Liver (tissue), 9 donors: ENCODE data around the gene MYO7B. TPM values are rescaled to one million over a fixed set of nuclear protein-coding genes. Genes with fewer than 3 reads are reported as not detected.

Experiments used
- DNase-seq: peaks from one replicate; pipeline ENCODE4 v3.0.0-alpha.2; 2017; ENCODE audit warnings: low spot score
- H3K27ac ChIP-seq, 2 donors: one replicate each; pipeline ENCODE4 v1.7.0; 2013; ENCODE audit warnings: inconsistent platforms in 2 of 2, low read length in 2 of 2, control low read depth in 1 of 2, low read depth in 1 of 2, mild to moderate bottlenecking in 1 of 2
- H3K27me3 ChIP-seq, 4 donors: one replicate each; pipeline versions ENCODE4 v1.6.1 to v1.7.0; 2013; ENCODE audit warnings: low read length in 3 of 4, inconsistent platforms in 1 of 4, mild to moderate bottlenecking in 1 of 4, moderate library complexity in 1 of 4; ENCODE audit not compliant: control insufficient read depth in 4 of 4, insufficient read depth in 4 of 4
- H3K36me3 ChIP-seq, 4 donors: one replicate each; pipeline versions ENCODE4 v1.6.1 to v1.7.0; 2013; ENCODE audit warnings: low read length in 3 of 4, mild to moderate bottlenecking in 3 of 4, low read depth in 1 of 4, moderate library complexity in 1 of 4; ENCODE audit not compliant: control insufficient read depth in 4 of 4, insufficient read depth in 3 of 4
- H3K4me1 ChIP-seq, 4 donors: one replicate each; pipeline versions ENCODE4 v1.6.1 to v1.7.0; 2013; ENCODE audit warnings: low read length in 3 of 4, mild to moderate bottlenecking in 3 of 4, moderate library complexity in 1 of 4; ENCODE audit not compliant: control insufficient read depth in 4 of 4, insufficient read depth in 4 of 4
- H3K4me3 ChIP-seq, 3 donors: one replicate each; pipeline versions ENCODE4 v1.6.1 to v1.7.0; 2013; ENCODE audit warnings: low read length in 3 of 3, control low read depth in 1 of 3, low read depth in 1 of 3, mild to moderate bottlenecking in 1 of 3
- H3K9ac ChIP-seq, 2 donors: one replicate each; pipeline ENCODE4 v1.7.0; 2013; ENCODE audit warnings: low read length in 2 of 2, mild to moderate bottlenecking in 2 of 2, moderate library complexity in 2 of 2, control low read depth in 1 of 2, low read depth in 1 of 2
- H3K9me3 ChIP-seq, 4 donors: one replicate each; pipeline versions ENCODE4 v1.6.1 to v1.7.0; 2013; ENCODE audit warnings: low read length in 3 of 4; ENCODE audit not compliant: control insufficient read depth in 4 of 4
- FOXA2 ChIP-seq: IDR thresholded peaks from 2 replicates; pipeline ENCODE4 v1.6.1; 2016; ENCODE audit warnings: antibody characterized with exemption
- GABPA ChIP-seq, 2 donors: IDR thresholded peaks in 1 of 2; conservative IDR thresholded peaks in 1 of 2; 2 replicates each; pipeline ENCODE4 v1.6.1; 2016; ENCODE audit warnings: antibody characterized with exemption in 2 of 2, mild to moderate bottlenecking in 1 of 2, moderate library complexity in 1 of 2
- HNF4A ChIP-seq, 2 donors: conservative IDR thresholded peaks; 2 replicates each; pipeline ENCODE4 v1.6.1; 2016; ENCODE audit warnings: antibody characterized with exemption in 2 of 2, mild to moderate bottlenecking in 2 of 2
- HNF4G ChIP-seq: IDR thresholded peaks from 2 replicates; pipeline ENCODE4 v1.6.1; 2016; ENCODE audit warnings: antibody characterized with exemption
- RAD21 ChIP-seq, 2 donors: IDR thresholded peaks; 2 replicates each; pipeline ENCODE4 v1.6.1; 2016; ENCODE audit warnings: antibody characterized with exemption in 2 of 2, mild to moderate bottlenecking in 2 of 2
- RXRA ChIP-seq, 2 donors: IDR thresholded peaks; 2 replicates each; pipeline ENCODE4 v1.6.1; 2017 to 2018; ENCODE audit warnings: antibody characterized with exemption in 2 of 2, mild to moderate bottlenecking in 1 of 2
- SP1 ChIP-seq: IDR thresholded peaks from 2 replicates; pipeline ENCODE4 v1.6.1; 2018; ENCODE audit warnings: antibody characterized with exemption, mild to moderate bottlenecking
- TAF1 ChIP-seq: conservative IDR thresholded peaks from 2 replicates; pipeline ENCODE4 v1.6.1; 2016; ENCODE audit warnings: antibody characterized with exemption, mild to moderate bottlenecking
- YY1 ChIP-seq: IDR thresholded peaks from 2 replicates; pipeline ENCODE4 v1.6.1; 2016; ENCODE audit warnings: antibody characterized with exemption, mild to moderate bottlenecking
- WGBS: extraction: QIAGEN DNeasy Blood & Tissue Kit; methylation state at CpG from one replicate; pipeline ENCODE4 v1.1.7; 2013; 5-methylcytosine and 5-hydroxymethylcytosine counted together
- polyA plus RNA-seq, 2 donors: library from polyadenylated mRNA; stranded (reverse) in 1 of 2; unstranded in 1 of 2; fragments of 200-250 nt in 1 of 2; fragments of >200 nt in 1 of 2; fragmentation: Nextera tagmentation in 1 of 2; extraction: Ambion mirVana in 1 of 2; gene quantifications; one replicate each; pipeline versions ENCODE4 v1.2.1 to v1.2.3, GENCODE V29; 2013 to 2015
- total RNA-seq, 2 donors: library from RNA; depleted of rRNA; stranded (reverse); fragments of >200 nt; gene quantifications; one replicate each; pipeline ENCODE4 v1.2.3, GENCODE V29; 2014
- TF ChIP-seq, protein P1 (sequence below): IDR thresholded peaks from 2 replicates; pipeline ENCODE4 v1.6.1; 2016; ENCODE audit warnings: antibody characterized with exemption, mild to moderate bottlenecking
- TF ChIP-seq, protein P2 (sequence below): fragments of 150-350 bp; IDR thresholded peaks from 2 replicates; pipeline ENCODE4 v1.5.1; 2017; ENCODE audit warnings: improper control_type of control experiment, low read depth, low read length; ENCODE audit not compliant: missing input control
- TF ChIP-seq, protein P3 (sequence below): IDR thresholded peaks from 2 replicates; pipeline ENCODE4 v1.6.1; 2016; ENCODE audit warnings: antibody characterized with exemption
- donor health status: healthy.
- donor health status: healthy.
- donor health status: healthy.
- donor health status: healthy.
- donor health status: healthy.

Gene MYO7B
- total and polyA plus RNA-seq, 4 donors, result 0.15 to 1.1 (median 0.64) TPM

DNA sequence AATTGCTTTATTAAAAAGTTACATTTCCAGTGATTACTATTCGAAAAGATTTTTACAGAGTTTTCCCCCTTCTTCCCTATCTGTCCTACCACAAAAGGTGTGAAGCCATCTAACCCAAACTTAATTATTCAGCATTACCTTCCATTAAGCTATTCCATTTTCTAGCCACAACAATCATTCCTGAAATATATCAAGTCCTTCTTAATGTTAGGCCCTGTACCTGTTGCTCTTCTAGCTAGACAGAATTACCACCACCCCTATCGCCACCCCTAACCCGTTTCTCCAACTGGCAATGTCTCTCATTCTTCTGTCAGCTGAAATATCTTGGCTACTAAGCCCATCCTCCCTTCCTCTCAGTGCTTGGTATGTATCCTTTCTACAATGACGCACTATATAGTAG, 23.1 kb upstream of the MYO7B start (continued):
- TF ChIP-seq, protein P1, sequence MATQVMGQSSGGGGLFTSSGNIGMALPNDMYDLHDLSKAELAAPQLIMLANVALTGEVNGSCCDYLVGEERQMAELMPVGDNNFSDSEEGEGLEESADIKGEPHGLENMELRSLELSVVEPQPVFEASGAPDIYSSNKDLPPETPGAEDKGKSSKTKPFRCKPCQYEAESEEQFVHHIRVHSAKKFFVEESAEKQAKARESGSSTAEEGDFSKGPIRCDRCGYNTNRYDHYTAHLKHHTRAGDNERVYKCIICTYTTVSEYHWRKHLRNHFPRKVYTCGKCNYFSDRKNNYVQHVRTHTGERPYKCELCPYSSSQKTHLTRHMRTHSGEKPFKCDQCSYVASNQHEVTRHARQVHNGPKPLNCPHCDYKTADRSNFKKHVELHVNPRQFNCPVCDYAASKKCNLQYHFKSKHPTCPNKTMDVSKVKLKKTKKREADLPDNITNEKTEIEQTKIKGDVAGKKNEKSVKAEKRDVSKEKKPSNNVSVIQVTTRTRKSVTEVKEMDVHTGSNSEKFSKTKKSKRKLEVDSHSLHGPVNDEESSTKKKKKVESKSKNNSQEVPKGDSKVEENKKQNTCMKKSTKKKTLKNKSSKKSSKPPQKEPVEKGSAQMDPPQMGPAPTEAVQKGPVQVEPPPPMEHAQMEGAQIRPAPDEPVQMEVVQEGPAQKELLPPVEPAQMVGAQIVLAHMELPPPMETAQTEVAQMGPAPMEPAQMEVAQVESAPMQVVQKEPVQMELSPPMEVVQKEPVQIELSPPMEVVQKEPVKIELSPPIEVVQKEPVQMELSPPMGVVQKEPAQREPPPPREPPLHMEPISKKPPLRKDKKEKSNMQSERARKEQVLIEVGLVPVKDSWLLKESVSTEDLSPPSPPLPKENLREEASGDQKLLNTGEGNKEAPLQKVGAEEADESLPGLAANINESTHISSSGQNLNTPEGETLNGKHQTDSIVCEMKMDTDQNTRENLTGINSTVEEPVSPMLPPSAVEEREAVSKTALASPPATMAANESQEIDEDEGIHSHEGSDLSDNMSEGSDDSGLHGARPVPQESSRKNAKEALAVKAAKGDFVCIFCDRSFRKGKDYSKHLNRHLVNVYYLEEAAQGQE, result no peak
- TF ChIP-seq, protein P2, sequence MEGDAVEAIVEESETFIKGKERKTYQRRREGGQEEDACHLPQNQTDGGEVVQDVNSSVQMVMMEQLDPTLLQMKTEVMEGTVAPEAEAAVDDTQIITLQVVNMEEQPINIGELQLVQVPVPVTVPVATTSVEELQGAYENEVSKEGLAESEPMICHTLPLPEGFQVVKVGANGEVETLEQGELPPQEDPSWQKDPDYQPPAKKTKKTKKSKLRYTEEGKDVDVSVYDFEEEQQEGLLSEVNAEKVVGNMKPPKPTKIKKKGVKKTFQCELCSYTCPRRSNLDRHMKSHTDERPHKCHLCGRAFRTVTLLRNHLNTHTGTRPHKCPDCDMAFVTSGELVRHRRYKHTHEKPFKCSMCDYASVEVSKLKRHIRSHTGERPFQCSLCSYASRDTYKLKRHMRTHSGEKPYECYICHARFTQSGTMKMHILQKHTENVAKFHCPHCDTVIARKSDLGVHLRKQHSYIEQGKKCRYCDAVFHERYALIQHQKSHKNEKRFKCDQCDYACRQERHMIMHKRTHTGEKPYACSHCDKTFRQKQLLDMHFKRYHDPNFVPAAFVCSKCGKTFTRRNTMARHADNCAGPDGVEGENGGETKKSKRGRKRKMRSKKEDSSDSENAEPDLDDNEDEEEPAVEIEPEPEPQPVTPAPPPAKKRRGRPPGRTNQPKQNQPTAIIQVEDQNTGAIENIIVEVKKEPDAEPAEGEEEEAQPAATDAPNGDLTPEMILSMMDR, result no peak
- TF ChIP-seq RXRA (IDR thresholded peaks at IDR 0.05), result no peak
- TF ChIP-seq RAD21 (IDR thresholded peaks at IDR 0.05), result no peak

DNA sequence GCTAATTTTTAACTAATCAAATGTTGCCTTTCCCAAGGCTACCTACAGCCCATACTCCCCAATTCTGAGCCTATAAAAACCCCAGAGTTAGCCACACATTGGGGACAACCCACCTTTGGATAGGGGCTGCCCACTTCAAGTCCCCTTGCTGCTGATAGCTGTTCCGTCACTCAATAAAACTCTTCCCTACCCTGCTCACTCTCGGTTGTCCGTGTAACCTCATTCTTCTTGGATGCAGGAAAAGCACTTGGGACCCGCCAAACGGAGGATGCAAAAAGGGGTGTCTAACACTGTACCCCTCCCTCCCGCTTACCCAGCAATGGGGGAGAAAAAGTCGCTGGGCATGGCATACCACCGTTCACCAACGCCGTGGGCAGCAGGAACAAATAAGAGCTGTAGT, 21.4 kb upstream of the MYO7B start:
- DNase-seq, result no peak
- Histone ChIP-seq H3K9me3 (no peaks in the 10 kb centered on the region), H3K27ac (no peak overlapping the region), H3K27me3 (no peaks in the 10 kb centered on the region), H3K4me1 (peaks cover 0 to 3% (median 2%) of the 10 kb centered on the region in 4 donors), H3K4me3 (no peak overlapping the region), H3K9ac (no peak overlapping the region), H3K36me3 (peaks cover 4 to 19% (median 15%) of the 10 kb centered on the region in 4 donors)
- 90% methylated on average over 10 of the region's 10 CpGs for WGBS
- TF ChIP-seq RXRA (IDR thresholded peaks at IDR 0.05) (no peak), HNF4A (conservative IDR thresholded peaks at IDR 0.05) (no peak), GABPA (IDR thresholded peaks at IDR 0.05 in 1 of 2, conservative IDR thresholded peaks at IDR 0.05 in 1 of 2) (no peak), HNF4G (no peak), RAD21 (IDR thresholded peaks at IDR 0.05) (no peak), YY1 (no peak), SP1 (no peak)
- TF ChIP-seq, protein P2, result no peak

DNA sequence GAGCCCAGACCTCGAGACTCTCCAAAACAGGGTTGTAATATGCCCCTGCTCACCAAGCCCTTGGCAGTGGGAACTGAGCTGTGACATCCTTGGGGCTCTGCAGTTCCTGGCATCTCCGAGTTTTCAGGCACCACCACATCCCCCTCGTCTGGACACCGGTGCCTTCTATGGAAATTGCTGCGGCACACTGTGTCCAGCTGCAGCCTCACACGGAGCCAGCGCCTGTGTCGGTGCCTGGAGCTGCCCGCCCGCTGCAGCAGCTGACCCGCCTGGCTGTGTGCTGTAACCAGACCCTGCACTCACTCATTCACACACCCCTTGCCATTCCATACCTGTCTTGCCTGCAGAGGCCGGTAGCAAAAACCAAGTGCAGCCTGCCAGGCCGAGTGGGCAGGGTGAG, 21.0 kb upstream of the MYO7B start:
- Histone ChIP-seq H3K4me1 (peaks cover 0 to 3% (median 1%) of the 10 kb centered on the region in 4 donors), H3K9ac (no peak overlapping the region)

More for the DNA sequence above, 21.0 kb upstream of the MYO7B start:
- Histone ChIP-seq H3K27ac (no peak overlapping the region), H3K27me3 (no peaks in the 10 kb centered on the region), H3K4me3 (no peak overlapping the region), H3K9me3 (no peaks in the 10 kb centered on the region), H3K36me3 (peaks cover 4 to 19% (median 16%) of the 10 kb centered on the region in 4 donors)
- no peak for TF ChIP-seq YY1
- TF ChIP-seq, protein P3, sequence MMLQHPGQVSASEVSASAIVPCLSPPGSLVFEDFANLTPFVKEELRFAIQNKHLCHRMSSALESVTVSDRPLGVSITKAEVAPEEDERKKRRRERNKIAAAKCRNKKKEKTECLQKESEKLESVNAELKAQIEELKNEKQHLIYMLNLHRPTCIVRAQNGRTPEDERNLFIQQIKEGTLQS, result no peak
- no peak for TF ChIP-seq RXRA (IDR thresholded peaks at IDR 0.05)
- TF ChIP-seq, protein P1, result no peak
- TF ChIP-seq FOXA2, result no peak
- no peak for TF ChIP-seq TAF1
- 96% methylated on average over 13 of the region's 13 CpGs for WGBS
- no peak for DNase-seq
